ENCODE results near the gene SLC35F3.

DNA sequence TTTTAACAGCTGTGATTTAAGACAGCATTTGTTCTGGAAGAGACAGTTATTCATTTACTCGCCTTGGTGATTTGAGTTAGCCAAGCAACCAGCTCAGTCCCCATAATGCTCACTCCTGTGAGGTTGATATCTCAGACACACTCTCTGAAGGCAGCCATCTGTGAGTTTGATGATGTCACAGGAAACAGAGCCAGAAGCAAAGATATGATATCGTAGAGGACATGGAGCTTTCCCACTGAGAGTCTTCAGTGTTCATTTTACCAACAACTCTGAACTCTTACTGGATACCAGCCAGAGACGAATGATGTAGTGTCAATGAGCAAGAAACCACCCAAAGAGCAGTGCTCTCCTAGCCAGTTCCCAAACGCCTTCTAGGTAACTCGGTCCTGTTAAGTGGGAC, 219.4 kb downstream of the SLC35F3 start:
- TF ChIP-seq, protein P1, sequence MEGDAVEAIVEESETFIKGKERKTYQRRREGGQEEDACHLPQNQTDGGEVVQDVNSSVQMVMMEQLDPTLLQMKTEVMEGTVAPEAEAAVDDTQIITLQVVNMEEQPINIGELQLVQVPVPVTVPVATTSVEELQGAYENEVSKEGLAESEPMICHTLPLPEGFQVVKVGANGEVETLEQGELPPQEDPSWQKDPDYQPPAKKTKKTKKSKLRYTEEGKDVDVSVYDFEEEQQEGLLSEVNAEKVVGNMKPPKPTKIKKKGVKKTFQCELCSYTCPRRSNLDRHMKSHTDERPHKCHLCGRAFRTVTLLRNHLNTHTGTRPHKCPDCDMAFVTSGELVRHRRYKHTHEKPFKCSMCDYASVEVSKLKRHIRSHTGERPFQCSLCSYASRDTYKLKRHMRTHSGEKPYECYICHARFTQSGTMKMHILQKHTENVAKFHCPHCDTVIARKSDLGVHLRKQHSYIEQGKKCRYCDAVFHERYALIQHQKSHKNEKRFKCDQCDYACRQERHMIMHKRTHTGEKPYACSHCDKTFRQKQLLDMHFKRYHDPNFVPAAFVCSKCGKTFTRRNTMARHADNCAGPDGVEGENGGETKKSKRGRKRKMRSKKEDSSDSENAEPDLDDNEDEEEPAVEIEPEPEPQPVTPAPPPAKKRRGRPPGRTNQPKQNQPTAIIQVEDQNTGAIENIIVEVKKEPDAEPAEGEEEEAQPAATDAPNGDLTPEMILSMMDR (IDR thresholded peaks at IDR 0.05; ENCODE audit: low read depth, low read length, missing input control) = no peak
- TF ChIP-seq, protein P2, sequence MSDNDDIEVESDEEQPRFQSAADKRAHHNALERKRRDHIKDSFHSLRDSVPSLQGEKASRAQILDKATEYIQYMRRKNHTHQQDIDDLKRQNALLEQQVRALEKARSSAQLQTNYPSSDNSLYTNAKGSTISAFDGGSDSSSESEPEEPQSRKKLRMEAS (IDR thresholded peaks at IDR 0.05) = no peak
- TF ChIP-seq, protein P3, sequence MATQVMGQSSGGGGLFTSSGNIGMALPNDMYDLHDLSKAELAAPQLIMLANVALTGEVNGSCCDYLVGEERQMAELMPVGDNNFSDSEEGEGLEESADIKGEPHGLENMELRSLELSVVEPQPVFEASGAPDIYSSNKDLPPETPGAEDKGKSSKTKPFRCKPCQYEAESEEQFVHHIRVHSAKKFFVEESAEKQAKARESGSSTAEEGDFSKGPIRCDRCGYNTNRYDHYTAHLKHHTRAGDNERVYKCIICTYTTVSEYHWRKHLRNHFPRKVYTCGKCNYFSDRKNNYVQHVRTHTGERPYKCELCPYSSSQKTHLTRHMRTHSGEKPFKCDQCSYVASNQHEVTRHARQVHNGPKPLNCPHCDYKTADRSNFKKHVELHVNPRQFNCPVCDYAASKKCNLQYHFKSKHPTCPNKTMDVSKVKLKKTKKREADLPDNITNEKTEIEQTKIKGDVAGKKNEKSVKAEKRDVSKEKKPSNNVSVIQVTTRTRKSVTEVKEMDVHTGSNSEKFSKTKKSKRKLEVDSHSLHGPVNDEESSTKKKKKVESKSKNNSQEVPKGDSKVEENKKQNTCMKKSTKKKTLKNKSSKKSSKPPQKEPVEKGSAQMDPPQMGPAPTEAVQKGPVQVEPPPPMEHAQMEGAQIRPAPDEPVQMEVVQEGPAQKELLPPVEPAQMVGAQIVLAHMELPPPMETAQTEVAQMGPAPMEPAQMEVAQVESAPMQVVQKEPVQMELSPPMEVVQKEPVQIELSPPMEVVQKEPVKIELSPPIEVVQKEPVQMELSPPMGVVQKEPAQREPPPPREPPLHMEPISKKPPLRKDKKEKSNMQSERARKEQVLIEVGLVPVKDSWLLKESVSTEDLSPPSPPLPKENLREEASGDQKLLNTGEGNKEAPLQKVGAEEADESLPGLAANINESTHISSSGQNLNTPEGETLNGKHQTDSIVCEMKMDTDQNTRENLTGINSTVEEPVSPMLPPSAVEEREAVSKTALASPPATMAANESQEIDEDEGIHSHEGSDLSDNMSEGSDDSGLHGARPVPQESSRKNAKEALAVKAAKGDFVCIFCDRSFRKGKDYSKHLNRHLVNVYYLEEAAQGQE (IDR thresholded peaks at IDR 0.05) = no peak
- no peak for TF ChIP-seq TAF1 (conservative IDR thresholded peaks at IDR 0.05)
- TF ChIP-seq RAD21 (IDR thresholded peaks at IDR 0.05) = no peak
- no peak for TF ChIP-seq SP1 (IDR thresholded peaks at IDR 0.05)
- TF ChIP-seq YY1 (IDR thresholded peaks at IDR 0.05) = no peak
- TF ChIP-seq GABPA (IDR thresholded peaks at IDR 0.05 in 1 of 2, conservative IDR thresholded peaks at IDR 0.05 in 1 of 2) = no peak
- TF ChIP-seq, protein P4, sequence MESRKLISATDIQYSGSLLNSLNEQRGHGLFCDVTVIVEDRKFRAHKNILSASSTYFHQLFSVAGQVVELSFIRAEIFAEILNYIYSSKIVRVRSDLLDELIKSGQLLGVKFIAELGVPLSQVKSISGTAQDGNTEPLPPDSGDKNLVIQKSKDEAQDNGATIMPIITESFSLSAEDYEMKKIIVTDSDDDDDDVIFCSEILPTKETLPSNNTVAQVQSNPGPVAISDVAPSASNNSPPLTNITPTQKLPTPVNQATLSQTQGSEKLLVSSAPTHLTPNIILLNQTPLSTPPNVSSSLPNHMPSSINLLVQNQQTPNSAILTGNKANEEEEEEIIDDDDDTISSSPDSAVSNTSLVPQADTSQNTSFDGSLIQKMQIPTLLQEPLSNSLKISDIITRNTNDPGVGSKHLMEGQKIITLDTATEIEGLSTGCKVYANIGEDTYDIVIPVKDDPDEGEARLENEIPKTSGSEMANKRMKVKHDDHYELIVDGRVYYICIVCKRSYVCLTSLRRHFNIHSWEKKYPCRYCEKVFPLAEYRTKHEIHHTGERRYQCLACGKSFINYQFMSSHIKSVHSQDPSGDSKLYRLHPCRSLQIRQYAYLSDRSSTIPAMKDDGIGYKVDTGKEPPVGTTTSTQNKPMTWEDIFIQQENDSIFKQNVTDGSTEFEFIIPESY (IDR thresholded peaks at IDR 0.05) = no peak
- no peak for TF ChIP-seq NR2F2 (IDR thresholded peaks at IDR 0.05)
